ENCODE results near the gene LRP1.

Gene LRP1

DNA sequence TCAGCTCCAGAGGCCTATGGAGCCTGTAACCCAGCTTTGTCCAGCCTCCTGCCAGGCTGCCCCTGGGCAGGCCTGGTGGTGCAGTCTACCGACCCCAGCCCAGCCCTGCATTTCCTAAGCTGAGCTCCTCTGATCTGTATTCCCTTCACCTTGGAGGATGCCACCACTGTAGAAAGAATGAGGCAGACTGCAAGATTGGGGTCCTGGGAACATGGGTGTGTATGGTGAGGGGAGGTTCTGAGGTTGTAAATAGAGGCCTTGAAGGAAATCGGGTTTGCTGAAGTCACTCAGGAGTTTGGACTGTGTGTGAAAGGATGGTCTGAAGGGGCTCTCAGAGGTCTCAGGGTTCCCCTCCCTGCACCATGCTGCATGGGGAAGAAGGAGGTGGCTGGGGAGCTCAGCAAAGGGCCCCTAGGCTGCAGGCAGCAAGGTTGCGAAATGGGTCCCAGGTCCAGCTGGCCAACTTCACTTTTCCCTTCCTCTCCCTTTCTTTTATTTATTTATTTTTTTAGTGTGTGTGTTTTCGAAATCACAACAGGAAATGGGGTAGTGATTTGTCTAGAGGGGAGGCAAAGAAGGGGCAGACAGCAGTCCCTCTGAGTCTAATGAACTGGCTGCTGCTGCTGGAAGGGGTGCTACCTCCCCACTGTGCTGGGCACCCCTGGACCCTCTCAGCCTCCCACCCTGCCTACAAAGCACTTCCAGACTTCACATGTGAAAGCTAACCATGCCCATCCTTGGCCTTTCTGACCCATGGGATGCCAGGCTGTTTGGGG lies 20.4 kb downstream of the LRP1 start:
- no peak overlapping the region for H3K4me3 ChIP-seq (ENCODE audit: low read length)
- no peak for DNase-seq (ENCODE audit: low read depth, low spot score)

DNA sequence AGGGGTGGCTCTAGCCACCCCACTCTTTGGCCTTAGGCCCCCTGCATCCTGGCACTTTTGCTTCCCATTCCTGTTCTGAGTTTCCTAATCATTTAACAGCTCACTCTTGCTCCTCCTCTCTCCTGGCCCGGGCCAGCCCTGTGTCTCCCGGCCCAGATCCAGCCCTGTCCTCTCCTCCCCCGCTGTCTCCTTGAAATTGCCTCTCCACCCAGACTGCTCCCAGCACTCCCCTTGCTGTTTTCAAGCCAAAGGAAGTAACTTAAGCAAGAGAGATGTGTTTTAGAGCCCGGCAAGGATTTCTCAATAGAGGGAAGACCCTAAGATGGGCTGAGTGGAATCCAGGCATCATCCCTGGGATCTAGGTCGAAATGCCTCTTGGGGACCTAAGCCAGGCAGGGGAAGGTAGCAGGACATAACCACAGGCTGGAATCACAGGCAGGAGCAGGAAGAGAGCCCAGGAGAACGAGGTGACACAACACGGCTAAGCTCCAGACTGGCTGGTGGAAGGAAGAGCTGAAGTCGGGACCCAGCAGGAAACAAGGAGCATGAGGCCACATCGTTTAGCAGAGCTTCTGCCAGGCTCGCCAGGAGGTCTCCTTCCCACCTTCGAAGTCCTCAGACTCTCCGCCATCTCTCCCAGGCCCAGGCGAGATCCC lies 21.1 kb downstream of the LRP1 start:
- DNase-seq (ENCODE audit: low read depth, low spot score): no peak
- no peak overlapping the region for H3K4me3 ChIP-seq (ENCODE audit: low read length)

DNA sequence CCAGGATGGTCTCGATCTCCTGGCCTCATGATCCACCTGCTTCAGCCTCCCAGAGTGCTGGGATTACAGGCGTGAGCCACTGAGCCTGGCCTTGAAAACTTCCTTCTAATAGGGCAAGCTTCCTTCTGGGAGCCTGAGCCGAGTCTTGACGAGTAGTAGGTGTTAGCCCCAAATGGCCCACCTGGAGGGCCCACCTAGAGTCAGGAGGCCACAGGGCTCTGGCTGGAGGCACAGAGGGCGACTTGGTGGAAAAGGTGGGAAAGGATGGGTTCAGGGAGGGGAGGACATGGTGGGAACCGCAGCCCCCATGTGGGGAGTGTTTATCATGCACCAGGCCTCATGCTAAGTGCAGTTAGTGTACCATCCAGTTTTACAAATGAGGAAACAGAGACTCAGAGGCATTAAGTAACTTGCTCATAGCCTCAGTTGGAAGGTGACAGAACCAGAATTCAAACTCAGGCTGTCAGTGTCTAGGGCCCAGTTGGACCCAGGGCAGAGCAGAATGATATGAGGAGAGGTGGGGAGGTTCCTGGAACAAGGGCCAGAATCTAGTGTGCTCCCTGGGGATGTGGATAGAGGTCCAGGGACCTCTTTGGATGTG lies 22.2 kb downstream of the LRP1 start:
- DNase-seq (ENCODE audit: low read depth, low spot score): no peak
- H3K4me3 ChIP-seq (ENCODE audit: low read length): no peak overlapping the region

DNA sequence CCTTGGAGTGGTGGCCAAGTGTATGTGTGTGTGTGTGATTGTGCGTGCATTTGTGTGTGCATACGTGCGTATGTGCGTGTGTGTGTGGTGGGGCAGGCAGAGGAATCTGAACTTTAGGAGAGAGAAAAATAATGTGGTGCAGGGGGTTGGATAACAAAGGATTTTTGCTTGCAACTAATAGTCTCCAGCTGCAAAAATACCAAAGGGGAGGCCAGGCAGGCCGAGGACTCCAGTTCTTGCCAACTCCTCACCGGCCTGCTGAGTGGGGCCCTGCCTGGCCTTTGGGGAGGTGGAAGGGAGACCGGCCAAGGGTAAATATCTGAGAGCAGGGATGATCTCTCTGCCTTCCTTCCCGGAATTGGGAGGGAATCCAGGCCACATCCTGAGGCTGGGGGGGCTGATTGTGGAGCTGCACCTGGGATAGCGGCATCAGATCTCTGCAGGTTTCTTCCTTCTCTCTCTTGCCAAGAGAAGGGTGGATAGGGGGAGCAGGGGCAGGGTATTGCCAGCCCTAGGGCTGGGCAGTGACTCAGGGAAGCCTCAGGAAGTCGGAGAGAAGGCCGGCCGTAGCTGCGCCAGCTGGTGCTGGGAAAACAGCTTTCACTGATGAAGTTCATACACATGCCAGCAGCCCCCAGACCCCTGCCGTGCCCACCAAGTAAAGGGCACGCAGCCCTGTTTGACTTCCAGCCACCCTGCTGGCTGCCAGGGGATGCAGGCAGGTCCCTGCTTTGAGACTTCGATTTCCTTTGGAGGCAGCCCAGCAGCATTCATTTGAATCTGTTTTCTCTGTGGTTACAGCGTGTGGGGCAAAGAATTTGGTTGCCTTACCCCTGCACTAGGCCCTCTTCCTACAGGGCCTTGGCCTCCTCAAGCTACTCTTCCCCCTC lies 23.7 kb downstream of the LRP1 start:
- no peak for DNase-seq (ENCODE audit: low read depth, low spot score)
- no peak overlapping the region for H3K4me3 ChIP-seq (ENCODE audit: low read length)

GRCh38 chr12:57152639-57153038 lies 24.4 kb downstream of the LRP1 start:
- H3K4me3 ChIP-seq (ENCODE audit: low read length): no peak overlapping the region
- no peak for DNase-seq (ENCODE audit: low read depth, low spot score)

- no peak overlapping the region for H3K4me3 ChIP-seq (ENCODE audit: low read length)
- DNase-seq (ENCODE audit: low read depth, low spot score): no peak
These were observed 25.2 kb downstream of the LRP1 start for GRCh38 chr12:57153415-57153997.

DNA sequence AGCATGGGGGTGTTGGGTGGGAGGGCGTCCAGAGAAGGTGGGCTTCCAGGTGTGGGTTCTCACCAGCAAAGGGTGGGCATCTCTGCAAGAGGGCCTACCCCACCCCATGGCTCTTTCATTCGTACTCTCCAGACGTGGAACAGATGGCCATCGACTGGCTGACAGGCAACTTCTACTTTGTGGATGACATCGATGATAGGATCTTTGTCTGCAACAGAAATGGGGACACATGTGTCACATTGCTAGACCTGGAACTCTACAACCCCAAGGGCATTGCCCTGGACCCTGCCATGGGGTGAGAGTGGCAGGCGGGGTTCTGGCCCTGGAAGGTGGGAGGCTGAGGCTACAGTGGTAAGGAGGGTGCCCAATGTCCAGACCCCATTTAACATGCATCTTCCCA lies 25.8 kb downstream of the LRP1 start:
- no peak overlapping the region for H3K4me3 ChIP-seq (ENCODE audit: low read length)
- DNase-seq (ENCODE audit: low read depth, low spot score): no peak

- DNase-seq (ENCODE audit: low read depth, low spot score): no peak
These were observed 26.6 kb downstream of the LRP1 start for GRCh38 chr12:57154804-57155434.

DNA sequence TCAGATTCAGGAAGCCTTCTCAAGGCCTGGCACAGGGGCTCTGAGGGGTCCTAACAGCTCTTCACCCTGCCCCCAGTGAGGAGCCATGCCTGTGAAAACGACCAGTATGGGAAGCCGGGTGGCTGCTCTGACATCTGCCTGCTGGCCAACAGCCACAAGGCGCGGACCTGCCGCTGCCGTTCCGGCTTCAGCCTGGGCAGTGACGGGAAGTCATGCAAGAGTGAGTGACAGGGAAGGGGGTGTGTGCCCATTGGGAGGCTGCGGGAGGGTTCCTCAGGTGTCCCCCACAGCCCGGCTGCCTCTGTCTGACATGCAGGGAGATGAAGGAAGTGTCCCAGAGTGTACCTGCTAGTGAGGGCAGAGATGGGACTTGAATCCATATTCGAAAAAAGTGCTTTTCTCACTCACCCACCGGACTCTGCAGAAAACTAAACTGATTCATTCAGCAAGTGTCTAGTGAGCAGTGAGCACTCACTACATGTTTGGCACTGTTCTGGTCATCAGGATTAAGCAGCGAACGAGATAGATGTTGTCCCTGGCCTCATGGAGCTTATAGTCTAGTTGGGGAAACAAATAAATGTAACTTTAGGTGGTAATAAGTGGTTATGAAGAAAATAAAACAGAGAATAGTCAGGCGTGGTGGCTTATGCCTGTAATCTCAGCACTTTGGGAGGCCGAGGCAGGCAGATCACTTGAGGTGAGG lies 28.6 kb downstream of the LRP1 start:
- DNase-seq (ENCODE audit: low read depth, low spot score): no peak
- H3K4me3 ChIP-seq (ENCODE audit: low read length): no peak overlapping the region

More at GRCh38 chr12:57154804-57155434, 26.6 kb downstream of the LRP1 start:
- H3K4me3 ChIP-seq (ENCODE audit: low read length): no peak overlapping the region

- H3K4me3 ChIP-seq (ENCODE audit: low read length): no peak overlapping the region
- peak; percentile 35 for DNase-seq (ENCODE audit: low read depth, low spot score)
These were observed 29.4 kb downstream of the LRP1 start for GRCh38 chr12:57157588-57158173.

DNA sequence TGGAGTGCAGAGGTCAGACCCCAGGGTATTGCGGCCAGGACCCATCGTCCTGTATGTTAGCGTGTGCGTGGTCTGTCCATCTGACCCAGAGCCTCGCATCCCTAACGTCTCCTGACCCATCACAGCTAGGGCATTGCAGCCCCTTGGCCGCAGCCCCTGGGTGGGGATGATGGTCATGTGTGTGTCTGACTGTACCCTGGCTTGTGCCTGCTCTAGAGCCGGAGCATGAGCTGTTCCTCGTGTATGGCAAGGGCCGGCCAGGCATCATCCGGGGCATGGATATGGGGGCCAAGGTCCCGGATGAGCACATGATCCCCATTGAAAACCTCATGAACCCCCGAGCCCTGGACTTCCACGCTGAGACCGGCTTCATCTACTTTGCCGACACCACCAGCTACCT lies 29.9 kb downstream of the LRP1 start:
- no peak overlapping the region for H3K4me3 ChIP-seq (ENCODE audit: low read length)
- DNase-seq (ENCODE audit: low read depth, low spot score): no peak

DNA sequence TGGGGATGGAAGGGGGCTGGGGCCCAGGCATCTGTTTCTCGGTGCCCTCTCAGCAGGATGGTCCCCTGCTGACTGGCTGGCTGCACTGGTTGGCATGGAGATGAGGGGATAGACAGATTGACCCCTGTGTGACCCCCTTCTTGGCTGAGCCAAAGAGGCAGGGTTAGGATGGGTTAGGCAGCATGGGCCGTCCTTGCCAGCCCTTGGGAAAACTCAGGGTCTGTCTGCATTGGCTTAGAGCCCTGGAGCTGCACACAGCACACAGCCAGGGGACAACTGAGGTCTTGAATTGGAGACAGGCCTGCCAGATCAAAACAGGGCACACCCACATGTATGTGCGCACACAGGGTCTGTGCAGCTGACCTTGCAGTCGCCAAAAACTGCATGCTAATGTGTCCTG lies 30.4 kb downstream of the LRP1 start:
- no peak overlapping the region for H3K4me3 ChIP-seq (ENCODE audit: low read length)
- no peak for DNase-seq (ENCODE audit: low read depth, low spot score)

- H3K4me3 ChIP-seq (ENCODE audit: low read length): no peak overlapping the region
- no peak for DNase-seq (ENCODE audit: low read depth, low spot score)
These were observed 31.0 kb downstream of the LRP1 start for GRCh38 chr12:57159311-57159710.

DNA sequence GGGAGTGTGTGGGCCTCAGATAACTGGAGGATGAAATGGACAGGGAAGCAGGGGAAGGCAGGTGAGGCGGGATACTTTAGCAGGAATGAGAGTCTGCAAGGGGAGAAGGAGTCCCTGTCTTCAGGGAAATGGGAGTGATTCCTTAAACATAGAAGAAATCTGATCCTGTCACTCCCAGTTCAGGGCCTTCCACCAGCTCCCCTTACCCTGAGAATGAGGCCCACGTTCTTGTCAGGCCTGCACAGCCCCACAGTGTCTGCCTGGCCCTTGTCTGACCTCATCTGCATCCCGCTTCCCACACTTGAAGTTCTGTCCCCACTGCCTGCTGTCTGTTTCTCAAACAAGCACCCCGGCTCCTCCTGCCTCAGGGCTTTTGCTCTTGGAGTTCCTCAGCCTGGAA lies 31.8 kb downstream of the LRP1 start:
- no peak for DNase-seq (ENCODE audit: low read depth, low spot score)
- no peak overlapping the region for H3K4me3 ChIP-seq (ENCODE audit: low read length)

GRCh38 chr12:57160741-57161140 lies 32.5 kb downstream of the LRP1 start:
- no peak for DNase-seq (ENCODE audit: low read depth, low spot score)

GRCh38 chr12:57161491-57161890 lies 33.2 kb downstream of the LRP1 start:
- H3K4me3 ChIP-seq (ENCODE audit: low read length): no peak overlapping the region

More at GRCh38 chr12:57160741-57161140, 32.5 kb downstream of the LRP1 start:
- no peak overlapping the region for H3K4me3 ChIP-seq (ENCODE audit: low read length)

DNA sequence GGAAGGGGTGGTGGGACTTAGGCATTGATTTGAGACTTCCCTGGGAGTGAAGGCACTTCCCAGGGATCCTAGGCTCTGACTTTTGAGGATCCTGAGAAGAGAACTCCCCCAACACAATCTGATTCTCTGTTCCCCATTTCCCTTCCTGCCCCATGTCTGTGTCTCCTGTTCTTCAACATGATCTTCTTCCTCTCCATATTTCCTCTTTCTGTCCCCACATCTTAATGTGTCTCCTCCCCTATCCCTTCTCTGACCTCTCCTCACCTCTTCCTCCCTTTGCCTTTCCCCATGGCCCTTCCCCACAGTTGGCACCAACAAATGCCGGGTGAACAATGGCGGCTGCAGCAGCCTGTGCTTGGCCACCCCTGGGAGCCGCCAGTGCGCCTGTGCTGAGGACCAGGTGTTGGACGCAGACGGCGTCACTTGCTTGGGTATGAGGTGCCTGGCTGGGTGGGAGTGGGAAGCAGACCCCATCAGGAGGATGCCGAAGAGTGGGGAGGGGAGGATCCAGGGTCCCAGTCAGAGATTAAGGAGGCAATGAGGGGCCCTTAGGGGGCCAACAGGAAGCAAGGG lies 34.4 kb downstream of the LRP1 start:
- H3K4me3 ChIP-seq (ENCODE audit: low read length): no peak overlapping the region
- no peak for DNase-seq (ENCODE audit: low read depth, low spot score)

More at GRCh38 chr12:57161491-57161890, 33.2 kb downstream of the LRP1 start:
- no peak for DNase-seq (ENCODE audit: low read depth, low spot score)

Data from Jurkat, Clone E6-1 (cell line).